Esophagus muscularis mucosa (tissue), 4 donors: ENCODE measurements around the gene ACACA. TPM values are rescaled to one million over a fixed set of nuclear protein-coding genes. Genes with fewer than 3 reads are reported as not detected.

Source experiments
- DNase-seq: peaks from one replicate; pipeline ENCODE4 v3.0.0-alpha.2; 2017; ENCODE audit errors: extremely low spot score
- H3K27ac ChIP-seq, 4 donors: fragments of 200-600 bp; sonication (generic); replicated peaks in 1 of 4; 1 replicate in 3 of 4; 2 replicates in 1 of 4; pipeline ENCODE4 v1.5.1; 2016 to 2019; ENCODE audit warnings: mild to moderate bottlenecking in 1 of 4
- H3K27me3 ChIP-seq, 4 donors: fragments of 200-600 bp; sonication (generic); one replicate each; pipeline versions ENCODE4 v1.5.1 to v1.6.0; 2016 to 2019
- H3K36me3 ChIP-seq, 4 donors: fragments of 200-600 bp; sonication (generic); one replicate each; pipeline ENCODE4 v1.5.1; 2016 to 2019
- H3K4me1 ChIP-seq, 4 donors: fragments of 200-600 bp; sonication (generic); one replicate each; pipeline ENCODE4 v1.5.1; 2016 to 2019
- H3K4me3 ChIP-seq, 4 donors: fragments of 200-600 bp; sonication (generic); 1 replicate in 2 of 4; 2 replicates in 2 of 4; pipeline ENCODE4 v1.5.1; 2016 to 2019; ENCODE audit warnings: mild to moderate bottlenecking in 4 of 4, moderate library complexity in 1 of 4
- H3K9me3 ChIP-seq, 4 donors: fragments of 200-600 bp; sonication (generic); 1 replicate in 3 of 4; 2 replicates in 1 of 4; pipeline ENCODE4 v1.5.1; 2016 to 2019
- EP300 ChIP-seq: sonication (generic); formaldehyde crosslinking; IDR thresholded peaks from one replicate; pipeline ENCODE4 v1.6.1; 2017; ENCODE audit warnings: antibody characterized with exemption
- POLR2A ChIP-seq: fragments of 450-650 bp; IDR thresholded peaks from one replicate; pipeline ENCODE4 v1.6.1; 2017; ENCODE audit warnings: antibody characterized with exemption, moderate library complexity, mild to moderate bottlenecking, low read depth
- POLR2AphosphoS5 ChIP-seq, 2 donors: sonication (generic); formaldehyde crosslinking; IDR thresholded peaks; one replicate each; pipeline ENCODE4 v1.6.1; 2017; ENCODE audit warnings: antibody characterized with exemption in 2 of 2
- WGBS: methylation state at CpG from one replicate; pipeline ENCODE4 v1.1.5; 2018; 5-methylcytosine and 5-hydroxymethylcytosine counted together
- intact Hi-C: fragments of 100-400 bp; cut with DNase I; formaldehyde crosslinking; loops from one replicate; pipeline ENCODE4 v1.15.1; 2023
- total RNA-seq, 4 donors: library from RNA; depleted of rRNA; stranded (reverse); fragments of >200 nt; gene quantifications; one replicate each; pipeline versions ENCODE4 v1.1.0 to v1.2.1, GENCODE V29; 2016
- TF ChIP-seq, protein P1 (sequence below), 3 experiments: fragments of 200-600 bp in 2 of 3; fragments of 450-650 bp in 1 of 3; sonication (generic) in 2 of 3; IDR thresholded peaks; one replicate each; pipeline ENCODE4 v1.5.1; 2017 to 2019; ENCODE audit warnings: antibody characterized with exemption in 3 of 3, mild to moderate bottlenecking in 2 of 3, moderate library complexity in 1 of 3

The ACACA gene
- total RNA-seq, 4 donors from 2014 or later, result 34.0 to 58.0 (median 50.5) TPM

- Histone ChIP-seq H3K4me1 (peaks cover 0 to 15% (median 10%) of the 10 kb centered on the region in 4 donors), H3K9me3 (no peaks in the 10 kb centered on the region), H3K27me3 (no peaks in the 10 kb centered on the region), H3K27ac (no peak overlapping the region), H3K4me3 (no peak overlapping the region), H3K36me3 (peaks cover 0 to 6% (median 5%) of the 10 kb centered on the region in 4 donors)
- TF ChIP-seq EP300, result no peak
- TF ChIP-seq POLR2AphosphoS5 (IDR thresholded peaks at IDR 0.05), result no peak
- TF ChIP-seq, protein P1, sequence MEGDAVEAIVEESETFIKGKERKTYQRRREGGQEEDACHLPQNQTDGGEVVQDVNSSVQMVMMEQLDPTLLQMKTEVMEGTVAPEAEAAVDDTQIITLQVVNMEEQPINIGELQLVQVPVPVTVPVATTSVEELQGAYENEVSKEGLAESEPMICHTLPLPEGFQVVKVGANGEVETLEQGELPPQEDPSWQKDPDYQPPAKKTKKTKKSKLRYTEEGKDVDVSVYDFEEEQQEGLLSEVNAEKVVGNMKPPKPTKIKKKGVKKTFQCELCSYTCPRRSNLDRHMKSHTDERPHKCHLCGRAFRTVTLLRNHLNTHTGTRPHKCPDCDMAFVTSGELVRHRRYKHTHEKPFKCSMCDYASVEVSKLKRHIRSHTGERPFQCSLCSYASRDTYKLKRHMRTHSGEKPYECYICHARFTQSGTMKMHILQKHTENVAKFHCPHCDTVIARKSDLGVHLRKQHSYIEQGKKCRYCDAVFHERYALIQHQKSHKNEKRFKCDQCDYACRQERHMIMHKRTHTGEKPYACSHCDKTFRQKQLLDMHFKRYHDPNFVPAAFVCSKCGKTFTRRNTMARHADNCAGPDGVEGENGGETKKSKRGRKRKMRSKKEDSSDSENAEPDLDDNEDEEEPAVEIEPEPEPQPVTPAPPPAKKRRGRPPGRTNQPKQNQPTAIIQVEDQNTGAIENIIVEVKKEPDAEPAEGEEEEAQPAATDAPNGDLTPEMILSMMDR (IDR thresholded peaks at IDR 0.05), result no peak
- TF ChIP-seq POLR2A, result no peak
- 93% methylated on average over 2 of the region's 2 CpGs for WGBS
- DNase-seq, result no peak
- intact Hi-C loops, result no loop called here
Observed at GRCh38 chr17:37305406-37305905, 101.2 kb downstream of the ACACA start.

DNA sequence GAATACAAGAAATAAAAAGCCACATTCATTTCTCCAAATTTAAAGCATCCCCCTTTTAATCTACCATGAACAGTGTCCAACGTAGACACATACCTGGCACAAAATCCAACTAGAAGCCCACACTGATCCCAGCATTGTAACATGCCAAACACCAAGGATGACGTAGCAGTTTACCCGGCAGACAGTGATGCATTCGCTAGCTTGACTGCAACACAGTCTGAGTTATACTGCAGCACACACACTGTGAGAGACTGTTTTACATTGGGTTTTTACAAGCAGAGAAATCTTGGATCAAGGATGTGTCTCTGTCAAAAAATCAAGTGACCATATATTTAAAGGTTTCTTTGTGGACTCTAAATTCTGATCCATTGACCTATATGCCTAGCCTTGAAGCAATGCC, 105.3 kb downstream of the ACACA start:
- 55% methylated on average over 4 of the region's 4 CpGs for WGBS
- TF ChIP-seq POLR2AphosphoS5 (IDR thresholded peaks at IDR 0.05) (no peak), POLR2A (no peak), EP300 (no peak)
- TF ChIP-seq, protein P1 (IDR thresholded peaks at IDR 0.05), result no peak
- DNase-seq, result no peak
- H3K4me3 ChIP-seq, result no peak overlapping the region
- peak overlapping the region in 1 of 4 donors; percentile 1 for H3K27ac ChIP-seq
- intact Hi-C loops, result no loop called here
- H3K27me3 ChIP-seq, result no peaks in the 10 kb centered on the region
- H3K9me3 ChIP-seq, result no peaks in the 10 kb centered on the region
- H3K4me1 ChIP-seq, result peaks cover 13 to 35% (median 30%) of the 10 kb centered on the region in 4 donors
- H3K36me3 ChIP-seq, result peaks cover 0 to 6% (median 5%) of the 10 kb centered on the region in 4 donors

DNA sequence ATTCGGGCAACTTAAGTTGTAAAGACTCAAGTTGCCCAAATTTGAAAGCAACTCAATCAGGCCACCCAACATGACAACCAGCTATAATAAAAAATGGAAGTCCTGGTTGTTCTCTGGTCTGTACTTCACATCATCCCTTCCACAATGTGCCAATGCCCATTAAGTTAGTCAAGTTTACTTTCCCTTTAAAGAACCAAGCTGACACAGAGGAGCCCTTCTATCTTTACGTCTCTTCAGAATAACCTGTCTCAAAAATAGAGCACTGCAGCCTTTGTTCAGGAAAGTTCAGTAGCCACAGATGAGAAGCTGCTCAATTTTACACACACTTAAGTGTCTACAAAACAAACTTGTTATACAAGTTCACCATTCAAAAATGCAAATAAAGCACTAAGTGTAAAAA, 106.0 kb downstream of the ACACA start:
- peaks cover 0 to 6% (median 5%) of the 10 kb centered on the region in 4 donors for H3K36me3 ChIP-seq
- peaks cover 13 to 35% (median 30%) of the 10 kb centered on the region in 4 donors for H3K4me1 ChIP-seq
- DNase-seq, result no peak
- peak overlapping the region in 2 of 4 donors; percentile 1 to 41 for H3K27ac ChIP-seq
- intact Hi-C loops, result no loop called here
- 75% methylated on average over 2 of the region's 2 CpGs for WGBS
- H3K27me3 ChIP-seq, result no peaks in the 10 kb centered on the region
- H3K4me3 ChIP-seq, result no peak overlapping the region
- TF ChIP-seq EP300 (no peak), POLR2AphosphoS5 (IDR thresholded peaks at IDR 0.05) (no peak), POLR2A (no peak)
- TF ChIP-seq, protein P1 (IDR thresholded peaks at IDR 0.05), result no peak
- H3K9me3 ChIP-seq, result no peaks in the 10 kb centered on the region

DNA sequence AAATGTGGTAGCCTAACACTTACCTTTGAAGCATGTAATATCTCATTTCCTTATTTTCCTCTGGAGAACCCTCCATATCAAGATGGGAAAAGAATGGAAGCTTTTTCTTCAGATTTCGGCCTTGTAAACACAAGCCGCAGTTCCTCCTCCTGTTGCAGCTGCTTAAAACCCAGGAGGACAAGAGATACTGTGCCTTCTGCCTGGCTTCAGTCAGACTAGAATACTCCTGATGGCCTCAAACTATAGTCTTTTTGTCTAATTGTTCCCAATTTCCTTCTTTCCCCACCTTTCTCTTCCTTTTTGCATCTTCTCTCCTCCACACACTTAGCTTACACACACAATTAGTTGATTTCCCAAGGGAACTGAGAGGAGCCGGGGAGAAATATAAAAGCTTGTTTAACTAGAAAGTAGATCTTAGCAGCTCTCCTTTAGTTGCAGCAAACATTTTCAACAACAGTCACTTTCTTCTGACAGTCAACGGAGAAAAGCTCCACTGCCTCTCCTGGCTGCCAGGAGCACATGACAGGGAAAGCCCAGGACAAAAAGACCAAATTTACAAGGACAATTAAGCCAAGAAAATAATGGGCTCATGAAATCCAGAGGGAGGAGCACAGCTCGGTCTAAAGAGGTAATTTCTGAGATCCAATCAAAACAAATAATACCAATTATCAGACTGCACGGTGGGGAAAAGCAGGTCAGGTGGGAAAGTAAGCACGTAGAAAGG, 107.2 kb downstream of the ACACA start:
- TF ChIP-seq EP300 (no peak), POLR2AphosphoS5 (IDR thresholded peaks at IDR 0.05) (no peak), POLR2A (no peak)
- TF ChIP-seq, protein P1 (IDR thresholded peaks at IDR 0.05), result no peak
- intact Hi-C loops, result no loop called here
- peak overlapping the region in 2 of 4 donors; percentile 4 to 8 for H3K4me3 ChIP-seq
- H3K36me3 ChIP-seq, result peaks cover 0 to 5% (median 4%) of the 10 kb centered on the region in 4 donors
- H3K4me1 ChIP-seq, result peaks cover 13 to 35% (median 30%) of the 10 kb centered on the region in 4 donors
- WGBS, result 43% methylated on average over 7 of the region's 7 CpGs
- H3K9me3 ChIP-seq, result no peaks in the 10 kb centered on the region
- no peaks in the 10 kb centered on the region for H3K27me3 ChIP-seq
- no peak for DNase-seq
- H3K27ac ChIP-seq, result peak overlapping the region; percentile 18 to 41 (median 31)
